ENCODE data around the gene PLEKHA3.
A peak's percentile ranks its signal among the peaks of the same experiment; 100 is the strongest.
"Not testable (repeated sequence)": the region's sequence is repeated elsewhere in the genome, so short reads cannot be mapped to it uniquely, and the experiment has no call there.

Gene PLEKHA3

DNA sequence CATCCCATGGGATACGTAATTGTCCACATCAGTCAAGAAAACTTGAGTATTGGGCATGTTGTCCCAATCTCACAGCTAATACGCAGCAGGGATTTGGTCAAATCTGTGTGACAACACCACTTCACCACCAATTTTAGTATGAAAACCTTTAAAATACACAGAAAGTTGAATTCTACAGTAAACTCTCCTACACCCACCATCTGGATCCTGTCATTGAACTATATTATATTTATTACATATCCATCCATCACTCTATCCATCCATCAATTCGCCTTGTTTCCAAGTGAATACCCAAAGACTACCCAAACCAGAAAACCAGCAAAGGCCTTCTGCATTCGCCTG, 1.0 kb upstream of the PLEKHA3 start:
- DNase-seq: no peak

DNA sequence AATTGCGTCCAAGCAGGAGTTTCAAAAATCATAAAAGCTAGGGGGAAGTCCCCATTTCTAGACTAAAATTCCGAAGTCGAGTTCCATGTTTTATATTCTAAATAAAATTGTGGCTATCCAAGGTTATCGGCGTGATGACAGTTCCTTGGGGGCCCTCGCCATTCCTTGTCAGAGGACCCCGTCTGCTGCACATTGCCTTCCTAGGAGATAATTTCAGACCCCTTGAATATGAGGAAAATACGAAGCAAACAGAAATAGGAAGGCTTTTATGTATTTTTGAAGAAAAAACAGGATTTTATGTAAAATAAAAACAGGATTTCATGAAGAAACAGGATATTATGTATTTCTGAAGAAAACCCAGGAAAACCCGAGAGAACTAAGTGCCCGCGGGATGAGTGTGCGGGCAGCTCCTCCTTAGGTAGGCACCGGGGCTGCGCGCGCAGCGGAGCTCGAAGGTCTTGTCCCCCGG, 465 bp upstream of the PLEKHA3 start:
- no peak for DNase-seq

DNA sequence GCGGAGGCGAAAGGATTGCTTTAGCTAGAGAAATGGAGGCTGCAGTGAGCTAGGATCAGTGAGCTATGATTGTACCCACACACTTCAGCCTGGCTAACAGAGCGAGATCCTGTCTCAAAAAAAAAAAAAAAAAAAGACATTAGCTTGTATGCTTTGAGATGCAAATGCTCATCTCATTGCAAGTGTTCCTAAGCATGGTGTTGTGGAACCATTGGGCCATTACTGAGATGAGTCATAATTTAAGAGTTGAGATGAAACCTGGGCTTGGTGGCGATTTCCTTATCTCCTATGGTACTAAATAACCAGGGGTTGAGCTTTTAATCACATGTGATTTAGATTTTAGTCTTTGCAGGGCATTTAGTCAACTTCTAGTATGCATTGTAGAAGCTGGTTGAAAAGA, 2.2 kb downstream of the PLEKHA3 start:
- DNase-seq: no peak

DNA sequence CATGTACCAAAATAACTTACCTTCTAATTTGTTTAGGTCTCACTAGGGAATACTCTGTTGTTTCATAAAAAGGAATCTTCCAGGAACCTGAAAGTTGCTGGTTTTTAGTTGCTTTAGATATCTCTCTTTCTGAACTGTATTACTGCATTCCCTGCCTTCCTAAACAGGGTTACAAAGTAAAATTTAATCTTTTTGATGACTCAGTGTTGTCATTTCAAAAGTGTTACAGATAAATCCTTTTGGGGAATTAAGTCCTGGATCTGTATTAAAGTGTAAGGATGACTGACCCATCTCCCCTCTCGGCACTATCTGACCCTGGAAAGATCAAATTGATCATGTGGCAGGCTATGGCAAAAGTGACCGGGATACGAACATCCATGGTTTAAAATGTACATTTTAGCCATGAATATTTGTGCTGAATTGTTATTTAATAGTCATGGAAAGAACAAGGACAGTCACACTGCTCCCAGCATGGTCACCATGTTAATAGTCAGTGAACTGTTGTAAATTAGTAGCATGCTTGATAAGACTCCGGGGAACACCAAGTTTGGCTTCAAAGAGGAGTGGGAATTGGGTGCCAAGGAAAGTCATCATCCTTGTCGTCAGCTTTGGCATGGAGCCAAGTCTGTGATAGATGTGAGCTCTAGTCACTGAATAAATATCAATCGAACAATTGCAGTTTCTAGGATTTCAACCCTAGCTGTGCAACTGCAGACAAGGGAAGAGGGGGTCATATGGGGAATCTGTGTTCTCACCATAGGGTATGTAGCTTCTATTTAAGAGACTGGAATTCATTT, 4.2 kb downstream of the PLEKHA3 start:
- DNase-seq: no peak

DNA sequence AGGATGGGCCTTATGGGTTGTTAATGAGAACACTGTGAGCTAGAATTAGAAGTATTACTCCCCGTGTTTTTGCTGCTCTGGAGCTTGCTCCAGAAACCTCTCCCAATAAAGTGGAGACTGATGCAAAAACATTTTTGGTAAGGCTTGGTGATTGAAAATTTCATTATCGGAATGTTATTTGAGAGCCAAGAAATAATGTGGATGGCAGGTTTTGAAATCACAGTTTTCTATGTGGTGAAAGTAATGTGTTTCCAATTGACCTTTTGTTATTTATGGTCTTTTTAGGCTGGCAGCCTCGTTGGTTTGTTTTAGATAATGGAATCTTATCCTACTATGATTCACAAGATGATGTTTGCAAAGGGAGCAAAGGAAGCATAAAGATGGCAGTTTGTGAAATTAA, 5.1 kb downstream of the PLEKHA3 start:
- DNase-seq: no peak

DNA sequence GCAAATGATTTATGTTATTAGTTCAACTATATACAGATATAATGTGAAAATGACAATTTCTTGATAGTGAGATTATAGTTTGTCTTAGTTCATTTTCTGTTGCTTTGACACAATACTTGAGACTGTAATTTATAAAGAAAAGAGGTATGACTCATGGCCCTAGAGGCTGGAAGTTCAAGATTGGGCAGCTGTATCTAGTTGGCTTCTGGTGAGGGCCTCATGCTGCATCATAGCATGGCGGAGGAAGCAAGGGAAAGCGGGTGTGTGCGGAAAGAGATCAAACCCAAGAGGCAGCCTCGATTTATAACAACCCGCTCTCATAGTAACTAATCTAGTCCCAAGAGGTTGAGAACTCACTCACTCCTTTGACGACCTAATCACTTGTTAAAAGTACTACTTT, 11.4 kb downstream of the PLEKHA3 start:
- no peak for DNase-seq

DNA sequence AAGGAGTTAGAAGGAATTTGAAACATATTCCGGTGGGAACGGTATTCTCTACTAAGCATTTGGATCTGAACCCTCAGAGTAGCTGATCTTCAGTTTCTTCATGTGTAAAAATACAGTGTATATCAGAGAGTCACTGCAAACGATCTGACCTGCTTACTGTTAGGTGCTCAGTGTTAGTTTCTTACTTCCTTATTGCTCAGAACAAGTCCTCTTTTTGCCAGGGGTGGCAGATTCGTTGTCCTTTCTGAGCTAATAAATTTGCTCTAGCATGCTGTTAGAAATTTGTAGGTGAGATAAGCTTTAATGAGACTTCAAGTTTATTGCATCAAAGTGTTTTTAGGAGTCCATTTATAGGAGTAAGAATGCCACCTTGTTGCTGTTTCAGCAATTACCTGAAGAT, 15.8 kb downstream of the PLEKHA3 start:
- no peak for DNase-seq

DNA sequence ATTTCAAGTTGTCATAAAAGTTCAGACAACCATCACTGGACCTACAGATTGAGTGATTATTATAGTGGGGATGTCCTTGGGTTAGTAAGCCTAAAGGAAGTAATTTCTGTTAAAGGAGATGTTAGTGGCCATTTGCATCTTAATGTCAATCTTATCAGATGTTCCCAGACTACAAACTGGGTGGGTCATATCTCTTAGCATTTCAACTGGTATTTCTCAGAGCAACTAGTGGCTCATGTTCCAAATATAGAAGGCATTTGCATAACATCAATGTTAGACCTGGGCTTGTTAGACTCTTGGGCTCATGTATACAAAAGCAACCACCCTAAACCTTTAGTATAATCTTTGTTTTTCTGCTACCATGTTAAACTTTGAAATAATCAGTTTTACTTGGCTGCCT, 17.9 kb downstream of the PLEKHA3 start:
- no peak for DNase-seq

DNA sequence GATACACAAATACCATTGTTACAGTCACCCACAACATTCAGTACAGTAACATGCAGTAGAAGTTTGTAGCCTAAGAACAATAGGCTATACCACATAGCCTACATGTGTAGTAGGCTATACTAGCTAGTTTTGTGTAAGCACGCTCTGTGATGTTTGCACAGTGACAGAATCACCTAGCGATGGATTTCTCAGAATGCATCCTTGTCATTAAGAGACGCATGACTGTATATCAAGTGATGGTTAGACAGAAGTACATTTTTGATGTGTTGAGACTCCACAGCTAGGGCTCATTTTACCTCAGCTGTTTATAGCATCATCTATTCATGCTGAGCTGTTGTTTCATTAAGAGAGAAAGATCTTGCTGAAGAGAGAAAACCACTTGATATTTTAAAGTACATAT, 19.4 kb downstream of the PLEKHA3 start:
- no peak for DNase-seq

DNA sequence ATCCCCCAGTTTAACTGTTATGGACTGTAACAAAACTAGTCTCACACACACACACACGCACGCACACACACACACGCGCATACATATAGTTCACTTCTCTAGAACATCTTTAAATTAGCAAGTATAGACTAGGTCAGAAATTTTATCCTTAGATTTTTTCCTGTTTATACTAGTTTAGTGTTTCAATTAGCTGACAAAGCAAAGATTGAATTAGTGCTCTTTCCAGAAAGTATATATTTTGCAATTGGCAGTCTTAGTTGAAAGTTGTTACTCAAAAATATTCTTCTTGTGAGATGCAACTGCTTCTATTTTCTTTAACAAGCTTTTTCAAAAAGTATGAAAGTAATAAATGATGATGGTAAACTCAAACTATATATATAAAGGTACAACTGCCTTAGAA, 22.5 kb downstream of the PLEKHA3 start:
- DNase-seq: no peak

DNA sequence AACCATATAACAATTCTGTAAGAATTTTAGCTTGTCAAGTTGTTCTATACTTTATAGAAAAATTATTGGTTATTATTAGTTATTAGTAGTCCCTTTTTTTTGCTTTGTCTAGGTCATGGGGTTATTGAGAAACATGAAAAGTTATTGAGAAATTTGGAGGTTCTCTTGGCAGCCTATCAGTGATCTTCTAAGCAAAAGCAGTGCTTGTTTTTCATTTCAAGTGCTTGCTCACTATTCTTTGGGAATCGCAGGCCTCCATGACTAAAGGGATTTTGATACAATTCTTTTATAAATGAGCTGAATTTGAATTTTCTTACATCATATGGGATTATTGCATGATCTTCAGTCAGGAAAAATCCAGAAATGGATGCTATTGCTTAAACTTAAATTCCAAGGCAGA, 25.8 kb downstream of the PLEKHA3 start:
- DNase-seq: no peak

DNA sequence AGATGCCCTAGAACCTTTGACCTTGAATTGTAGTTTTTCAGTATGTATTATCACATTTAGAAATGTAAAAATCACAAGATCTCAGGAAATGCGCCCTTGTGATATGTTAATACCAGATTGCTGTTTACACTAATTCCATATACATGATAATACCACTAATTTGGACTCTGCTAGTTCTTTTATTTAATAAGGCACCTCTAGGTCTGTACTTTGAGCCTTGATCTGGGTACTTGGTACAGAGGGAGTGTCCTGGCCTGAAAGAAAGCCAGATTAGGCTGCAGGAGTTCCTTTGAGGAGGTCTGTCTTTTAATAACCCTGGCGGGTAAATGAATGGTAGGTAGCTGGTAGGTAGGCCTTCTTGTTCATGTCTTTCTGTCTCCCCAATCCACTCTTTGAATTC, 26.3 kb downstream of the PLEKHA3 start:
- no peak for DNase-seq

DNA sequence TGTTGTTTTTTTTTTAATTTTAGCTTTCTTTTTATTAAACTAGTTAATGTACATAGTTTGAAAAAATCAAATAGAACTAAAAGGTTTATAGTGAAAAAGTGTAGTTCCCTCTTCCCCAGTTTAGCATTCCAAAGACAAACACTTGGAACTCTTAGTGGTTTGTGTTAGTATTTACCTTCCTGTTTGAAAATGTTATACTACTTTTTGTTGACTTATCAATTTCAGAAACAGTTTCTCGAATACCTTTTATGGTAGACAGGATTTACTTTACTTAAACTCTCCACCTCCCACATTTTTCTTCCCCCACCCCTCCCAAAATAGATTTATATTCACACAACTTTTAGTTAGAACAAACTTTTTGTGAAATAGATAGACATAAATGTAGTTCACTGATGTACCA, 26.7 kb downstream of the PLEKHA3 start:
- no peak for DNase-seq

DNA sequence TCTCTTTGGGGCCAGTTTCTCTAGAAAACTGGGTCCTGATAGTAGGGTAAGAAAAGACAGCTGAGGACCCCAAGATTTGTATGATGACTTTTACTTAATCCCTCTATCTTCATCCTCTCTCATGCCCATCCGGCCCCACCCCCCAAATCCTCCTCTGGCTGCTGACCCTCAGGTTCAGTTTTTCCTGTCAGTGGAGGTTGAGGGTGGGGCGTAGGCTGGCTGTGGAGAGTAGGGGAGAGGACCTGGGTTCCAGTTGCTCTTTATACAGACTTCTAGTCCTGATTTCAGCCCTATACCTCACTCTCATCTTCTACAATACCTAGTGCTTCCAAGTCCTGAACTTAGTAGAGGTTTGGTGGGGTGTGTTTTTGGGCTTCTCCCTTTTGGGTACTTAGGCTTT, 28.4 kb downstream of the PLEKHA3 start:
- DNase-seq: no peak

DNA sequence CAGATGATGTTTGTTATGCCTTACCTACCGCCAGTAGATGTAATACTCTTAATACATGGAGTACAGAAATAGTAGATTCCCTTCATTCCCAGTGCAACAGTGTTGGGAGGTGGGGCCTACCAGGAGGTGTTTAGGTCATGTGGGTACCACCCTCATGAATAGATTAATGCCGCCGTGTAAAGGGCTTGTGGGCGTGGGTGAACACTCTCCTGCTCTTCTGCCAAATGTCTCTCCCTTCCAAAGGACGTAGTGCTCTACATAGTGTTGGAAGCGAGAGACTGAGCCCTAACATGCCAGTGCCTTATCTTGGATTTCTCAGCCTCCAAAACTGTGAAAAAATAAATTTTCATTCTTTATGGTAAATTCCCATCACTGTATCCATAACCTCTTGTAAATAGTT, 30.1 kb downstream of the PLEKHA3 start:
- no peak for DNase-seq

DNA sequence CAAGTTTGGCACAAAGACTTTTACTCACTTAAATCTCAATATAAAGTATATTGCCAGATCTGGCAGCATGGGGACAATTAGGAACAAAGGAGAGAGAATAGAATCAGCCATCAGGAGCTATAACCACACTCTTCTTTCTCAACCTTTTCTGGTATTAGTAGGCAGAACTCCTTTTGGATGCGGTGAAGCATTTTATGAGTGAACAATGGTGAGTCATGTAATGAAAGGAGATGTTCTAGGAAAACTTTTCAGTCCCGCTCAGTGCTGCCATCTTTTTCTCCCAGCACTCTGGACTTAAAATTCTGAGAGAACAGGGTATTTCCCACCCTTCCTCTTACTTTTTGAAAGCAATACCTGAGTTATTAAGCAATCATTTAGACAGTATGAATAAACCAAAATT, 32.2 kb downstream of the PLEKHA3 start:
- DNase-seq: peak; percentile 24

DNA sequence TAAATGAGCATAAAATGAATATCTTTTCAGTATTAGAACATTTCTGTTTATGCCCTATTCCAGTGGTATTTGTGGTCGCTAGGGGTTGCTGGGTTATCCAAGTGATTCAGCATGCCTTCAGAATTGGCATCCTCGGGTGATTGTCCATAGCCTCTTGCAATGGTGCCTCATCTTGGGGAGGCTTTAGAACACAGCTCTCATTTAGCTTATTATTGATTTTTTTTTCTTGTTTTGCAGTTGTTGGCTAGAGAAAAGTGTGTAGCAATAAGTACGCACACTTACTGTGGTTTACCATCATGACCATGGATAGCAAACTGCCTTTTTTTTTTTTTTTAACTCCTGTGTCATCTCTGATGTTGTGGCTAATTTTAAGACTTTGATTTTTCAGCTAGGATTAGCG, 33.6 kb downstream of the PLEKHA3 start:
- peak; percentile 15 for DNase-seq

DNA sequence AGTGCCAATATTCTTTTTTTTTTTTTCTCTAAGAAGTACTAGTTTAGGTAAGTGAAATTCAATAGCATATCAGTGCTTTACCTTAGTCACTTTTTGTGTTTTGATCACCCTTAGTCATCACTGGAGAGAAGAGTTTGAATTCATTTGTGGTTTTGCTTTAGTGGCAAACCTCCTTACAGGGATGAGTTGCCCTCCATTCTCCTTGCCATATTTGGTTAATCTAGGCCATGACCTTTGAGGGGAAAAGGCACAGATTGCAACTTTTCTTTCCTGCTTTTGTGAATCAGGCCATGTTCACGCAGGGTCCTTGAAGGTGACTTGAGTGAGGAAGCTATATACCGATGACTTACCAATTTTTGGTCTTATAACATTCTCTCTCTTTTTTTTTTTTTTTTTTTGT, 34.4 kb downstream of the PLEKHA3 start:
- DNase-seq: peak; percentile 26

DNA sequence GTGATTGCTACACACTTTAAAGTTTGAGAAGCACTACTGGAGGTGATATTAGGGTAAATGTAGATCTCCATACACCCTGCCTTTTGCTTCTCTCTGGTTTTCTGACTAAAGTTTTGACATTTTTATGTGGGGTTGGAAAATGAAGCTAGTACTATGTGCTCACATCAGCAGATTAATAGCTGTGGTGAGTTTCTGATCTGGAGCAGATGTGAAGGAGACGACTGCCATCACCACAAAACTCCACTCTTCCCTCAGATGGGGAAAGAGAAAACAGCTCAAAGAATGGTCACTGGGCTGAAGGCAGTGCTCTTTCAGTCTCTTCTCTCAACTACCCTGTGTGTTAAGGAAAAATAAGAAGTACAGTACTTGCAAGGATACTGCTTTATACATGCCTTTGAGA, 37.2 kb downstream of the PLEKHA3 start:
- DNase-seq: no peak

DNA sequence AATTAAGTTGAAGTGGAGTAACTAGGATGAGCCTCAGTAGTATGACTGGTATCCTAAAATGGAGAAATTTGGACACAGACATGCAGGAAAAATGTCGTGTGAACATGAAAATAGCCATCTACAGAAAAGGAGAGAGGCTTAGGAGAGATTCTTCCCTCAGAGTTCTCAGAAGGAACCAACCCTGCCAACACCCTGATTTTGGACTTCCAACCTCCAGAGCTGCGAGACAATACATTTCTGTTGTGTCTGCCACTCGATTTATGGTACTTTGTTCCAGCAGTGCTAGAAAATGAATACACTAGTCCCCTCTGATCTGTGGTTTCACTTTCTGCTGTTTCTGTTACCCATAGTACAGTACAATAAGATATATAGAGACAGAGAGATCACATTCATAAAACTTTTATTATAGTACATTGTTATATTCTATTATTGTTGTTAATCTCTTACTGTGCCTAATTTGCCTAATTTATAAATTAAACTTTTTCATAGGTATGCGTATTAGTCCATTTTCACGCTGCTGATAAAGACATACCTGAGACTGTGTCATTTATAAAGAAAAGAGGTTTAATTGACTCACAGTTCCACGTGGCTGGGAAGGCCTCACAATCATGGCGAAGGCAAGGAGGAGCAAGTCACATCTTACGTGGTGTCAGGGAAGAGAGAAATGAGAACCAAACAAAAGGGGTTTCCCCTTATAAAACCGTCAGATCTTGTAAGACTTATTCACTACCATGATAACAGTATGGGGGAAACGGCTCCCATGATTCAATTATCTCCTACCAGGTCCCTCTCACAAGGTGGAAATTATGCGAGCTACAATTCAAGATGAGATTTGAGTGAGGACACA, 41.3 kb downstream of the PLEKHA3 start:
- no peak for DNase-seq

DNA sequence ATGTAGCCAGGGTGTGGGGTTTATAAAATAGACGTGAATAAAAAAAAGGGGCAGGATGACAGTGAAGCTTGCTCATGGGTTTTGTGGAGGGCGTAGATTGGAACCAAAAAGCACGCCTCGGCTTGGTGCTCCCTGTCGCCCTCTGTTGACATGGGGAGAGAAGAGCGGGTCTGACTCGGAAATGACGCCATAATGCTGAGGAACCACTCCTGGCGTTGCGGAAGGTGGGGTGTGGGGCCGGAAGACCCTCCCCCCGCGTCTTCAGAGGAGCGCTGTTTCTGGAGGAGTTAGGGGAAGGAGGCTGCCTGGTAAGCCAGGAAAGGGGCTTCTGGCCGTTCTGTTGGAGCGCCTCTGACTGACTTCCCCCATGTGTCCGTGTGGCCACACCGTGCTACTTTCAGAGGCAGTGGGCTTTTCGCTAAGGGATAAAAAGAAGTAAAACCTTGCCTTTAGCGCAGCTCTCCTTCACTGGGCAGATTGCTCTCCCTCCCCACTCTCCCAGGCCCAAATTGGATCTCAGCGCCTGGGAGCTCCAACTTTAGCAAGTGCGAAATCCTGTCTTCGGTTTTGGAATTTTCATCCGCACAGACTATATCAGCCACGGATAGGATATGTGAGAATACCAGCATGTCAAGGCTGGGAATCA, 42.8 kb downstream of the PLEKHA3 start:
- no peak for DNase-seq

DNA sequence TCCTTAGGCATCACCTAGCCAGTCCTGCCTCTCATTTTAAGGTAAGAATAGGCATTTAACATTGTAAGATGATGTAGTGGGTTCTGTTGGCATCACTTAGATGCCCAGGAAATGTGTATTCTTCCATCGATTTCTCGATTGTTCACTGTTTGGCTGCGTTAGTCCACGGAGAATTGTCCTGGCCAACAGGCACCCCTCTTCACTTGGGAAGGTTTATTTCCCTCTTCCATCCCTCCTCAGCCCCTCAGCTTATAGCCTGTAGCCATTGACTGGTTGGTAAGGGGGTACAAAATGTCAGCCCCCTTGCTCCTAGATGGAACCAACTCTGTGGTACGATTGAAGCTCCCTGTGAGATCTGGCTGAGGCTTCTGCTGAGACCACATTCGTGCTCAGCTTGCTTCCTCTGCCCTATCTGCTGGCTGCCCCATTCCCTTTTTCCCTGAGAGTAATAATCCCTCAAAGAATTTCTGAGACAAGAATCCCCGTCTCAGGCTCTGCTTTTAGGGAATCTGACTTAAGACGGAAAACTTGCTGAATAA, 43.4 kb downstream of the PLEKHA3 start:
- DNase-seq: no peak

DNA sequence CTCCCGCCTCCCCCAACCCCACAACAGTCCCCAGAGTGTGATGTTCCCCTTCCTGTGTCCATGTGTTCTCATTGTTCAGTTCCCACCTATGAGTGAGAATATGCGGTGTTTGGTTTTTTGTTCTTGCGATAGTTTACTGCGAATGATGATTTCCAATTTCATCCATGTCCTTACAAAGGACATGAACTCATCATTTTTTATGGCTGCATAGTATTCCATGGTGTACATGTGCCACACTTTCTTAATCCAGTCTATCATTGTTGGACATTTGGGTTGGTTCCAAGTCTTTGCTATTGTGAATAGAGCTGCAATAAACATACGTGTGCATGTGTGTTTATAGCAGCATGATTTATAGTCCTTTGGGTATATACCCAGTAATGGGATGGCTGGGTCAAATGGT, 44.8 kb downstream of the PLEKHA3 start:
- not testable (repeated sequence) for DNase-seq

DNA sequence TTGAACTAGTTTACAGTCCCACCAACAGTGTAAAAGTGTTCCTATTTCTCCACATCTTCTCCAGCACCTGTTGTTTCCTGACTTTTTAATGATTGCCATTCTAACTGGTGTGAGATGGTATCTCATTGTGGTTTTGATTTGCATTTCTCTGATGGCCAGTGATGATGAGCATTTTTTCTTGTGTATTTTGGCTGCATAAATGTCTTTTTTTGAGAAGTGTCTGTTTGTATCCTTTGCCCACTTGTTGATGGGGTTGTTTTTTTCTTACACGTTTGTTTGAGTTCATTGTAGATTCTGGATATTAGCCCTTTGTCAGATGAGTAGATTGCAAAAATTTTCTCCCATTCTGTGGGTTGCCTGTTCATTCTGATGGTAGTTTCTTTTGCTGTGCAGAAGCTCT, 45.2 kb downstream of the PLEKHA3 start:
- DNase-seq: not testable (repeated sequence)

All from NCI-H226 (cell line).